ENCODE measurements around the gene ALKBH7.

ALKBH7 gene

GRCh38 chr19:6402058-6402457 is 29.5 kb downstream of the ALKBH7 start:
- no peak for DNase-seq

DNA sequence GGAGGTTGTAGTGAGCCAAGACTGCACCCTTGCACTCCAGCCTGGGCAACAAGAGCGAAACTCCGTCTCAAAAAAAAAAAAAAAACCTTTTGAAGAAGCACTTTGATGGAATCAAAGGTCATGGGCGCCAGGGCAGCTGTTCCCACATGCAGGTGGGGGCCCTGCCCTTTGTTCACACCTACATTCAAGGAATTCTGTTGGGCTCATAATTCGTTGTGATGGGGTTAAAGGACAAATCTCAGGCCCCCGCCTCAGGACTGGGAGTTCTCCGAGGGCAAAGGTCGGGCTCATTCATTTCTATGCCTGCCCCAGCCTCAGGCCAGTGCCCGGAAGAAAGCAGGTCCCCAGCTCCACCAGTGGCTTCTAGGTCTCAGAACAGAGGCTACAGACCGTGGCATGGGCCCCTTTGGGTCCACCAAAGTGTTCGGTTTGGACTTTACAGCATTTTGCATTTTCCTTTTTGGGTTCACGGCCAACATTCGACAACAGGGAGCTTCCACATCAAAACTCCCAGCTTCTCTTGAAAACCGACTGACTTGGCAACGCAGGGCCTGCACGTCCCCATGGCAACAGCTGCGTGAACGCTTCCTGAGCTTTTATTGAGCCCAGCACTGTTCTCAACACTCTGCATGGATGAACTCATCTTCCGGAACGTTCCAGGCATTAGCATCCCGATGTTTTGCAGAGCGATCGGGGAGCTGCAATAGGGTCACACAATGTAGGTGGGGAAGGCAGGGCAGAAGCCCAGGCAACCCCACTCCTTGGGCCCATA is 30.4 kb downstream of the ALKBH7 start:
- DNase-seq: no peak

- DNase-seq: no peak
These were observed 33.8 kb downstream of the ALKBH7 start for GRCh38 chr19:6406401-6406800.

GRCh38 chr19:6409346-6409745 is 36.8 kb downstream of the ALKBH7 start:
- no peak for DNase-seq

DNA sequence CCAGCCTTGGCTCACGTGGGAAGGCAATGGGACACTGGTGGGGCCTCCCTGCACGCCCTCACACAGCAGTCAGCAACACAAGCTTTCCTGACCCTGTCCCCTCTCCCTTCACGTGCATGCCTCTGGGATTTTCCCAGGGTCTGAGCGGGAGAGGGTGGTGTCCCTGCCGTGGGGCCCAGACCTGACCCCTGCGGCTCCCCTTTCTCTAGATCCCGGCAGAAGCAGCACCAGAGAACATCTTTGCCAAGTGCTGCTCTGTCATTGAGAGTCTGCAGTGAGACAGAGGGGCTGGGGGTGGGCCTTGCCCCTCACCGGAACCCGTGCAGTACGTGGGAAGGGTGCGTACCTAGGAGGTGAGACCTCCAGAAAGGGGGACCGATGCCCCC is 39.5 kb downstream of the ALKBH7 start:
- DNase-seq: no peak

DNA sequence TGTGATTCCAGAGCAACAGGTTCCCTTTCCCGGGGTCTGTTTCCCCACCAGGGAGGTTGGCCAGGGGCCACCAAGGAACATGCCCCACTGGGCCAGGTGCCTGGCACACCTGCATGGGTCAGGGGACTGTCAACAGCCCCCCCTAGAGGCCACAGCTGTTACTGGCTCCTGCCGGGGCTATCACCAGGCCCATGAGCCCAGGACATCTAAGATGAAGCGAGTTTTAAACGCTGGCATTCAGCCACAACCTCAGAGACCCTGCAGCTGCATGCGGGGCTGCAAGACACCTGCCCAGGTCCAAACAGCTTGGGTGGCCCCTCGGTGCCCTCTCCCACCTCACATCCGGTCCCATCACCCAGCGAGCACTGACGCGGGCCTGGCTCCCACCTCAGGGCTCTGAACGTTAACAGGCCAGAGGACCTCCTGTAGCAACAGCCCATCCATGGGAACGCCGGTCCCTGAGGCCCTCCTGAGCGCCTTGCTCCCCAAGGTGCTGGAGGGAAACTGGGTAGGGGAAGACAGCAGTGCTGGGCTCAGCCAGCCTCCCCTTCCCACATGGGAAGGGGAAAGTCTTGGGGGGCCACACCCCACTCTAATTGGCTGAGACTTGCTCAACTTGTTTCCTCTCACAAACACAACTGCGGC is 40.0 kb downstream of the ALKBH7 start:
- DNase-seq: peak; percentile 50

DNA sequence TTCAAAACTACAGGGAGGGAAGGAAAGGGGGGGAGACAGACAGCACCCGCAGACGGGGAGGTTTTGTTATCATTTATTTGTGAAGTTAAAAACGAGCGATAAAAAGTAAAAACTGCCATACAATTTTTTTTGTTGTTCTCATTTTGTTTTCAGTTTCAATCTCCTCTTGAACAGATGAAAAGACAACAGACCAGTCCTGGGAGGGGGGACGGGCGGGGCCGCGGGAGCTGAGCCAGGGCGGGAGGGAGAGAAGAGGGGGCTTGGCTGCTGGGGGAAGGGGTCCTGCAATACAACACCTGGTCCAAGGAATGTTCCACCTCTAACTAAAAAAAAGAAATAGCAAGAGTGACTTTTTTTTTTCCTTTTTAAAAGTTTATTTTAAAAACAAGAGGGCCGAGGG is 40.7 kb downstream of the ALKBH7 start:
- DNase-seq: no peak

- no peak for DNase-seq
These were observed 41.4 kb downstream of the ALKBH7 start for GRCh38 chr19:6413721-6414643.

- no peak for DNase-seq
These were observed 42.4 kb downstream of the ALKBH7 start for GRCh38 chr19:6414793-6415590.

GRCh38 chr19:6415591-6416190 is 43.1 kb downstream of the ALKBH7 start:
- DNase-seq: no peak

DNA sequence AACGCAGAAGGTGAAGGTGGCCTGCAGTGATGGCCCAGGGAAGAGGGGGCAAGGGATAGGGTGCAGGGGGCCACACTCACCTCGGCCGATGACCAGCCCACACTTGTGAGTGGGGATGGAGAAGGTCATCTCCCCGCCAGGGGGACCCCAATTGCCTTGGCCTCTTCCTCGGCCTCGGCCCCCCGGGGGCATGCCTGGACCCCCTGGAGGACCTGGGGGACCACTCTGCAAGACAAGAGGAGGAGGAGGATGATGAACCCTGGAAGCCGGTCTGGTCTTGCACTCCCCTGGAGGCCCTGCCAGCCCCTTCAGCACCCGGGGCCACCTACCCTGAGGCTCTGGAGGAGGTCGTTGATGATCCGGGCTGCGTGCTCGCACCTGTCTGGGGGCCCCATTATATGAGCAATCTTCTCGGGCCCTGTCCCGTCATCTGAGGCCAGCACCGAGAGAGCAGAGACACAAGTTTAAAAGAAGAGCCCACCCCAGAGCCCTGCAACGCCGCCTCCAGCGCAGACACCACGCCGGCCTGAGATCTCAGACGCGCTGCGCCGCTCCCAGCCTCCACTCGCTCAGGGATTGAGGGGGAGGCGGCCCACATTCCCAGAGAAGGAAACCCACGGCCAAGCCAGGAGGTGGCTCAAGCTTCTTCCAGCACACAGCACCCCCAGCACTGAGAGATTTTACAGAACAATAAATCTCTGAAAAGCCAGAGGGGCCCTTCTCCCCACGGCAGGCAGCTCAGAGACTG is 44.2 kb downstream of the ALKBH7 start:
- DNase-seq: no peak

- no peak for DNase-seq
These were observed 45.3 kb downstream of the ALKBH7 start for GRCh38 chr19:6417713-6418561.

DNA sequence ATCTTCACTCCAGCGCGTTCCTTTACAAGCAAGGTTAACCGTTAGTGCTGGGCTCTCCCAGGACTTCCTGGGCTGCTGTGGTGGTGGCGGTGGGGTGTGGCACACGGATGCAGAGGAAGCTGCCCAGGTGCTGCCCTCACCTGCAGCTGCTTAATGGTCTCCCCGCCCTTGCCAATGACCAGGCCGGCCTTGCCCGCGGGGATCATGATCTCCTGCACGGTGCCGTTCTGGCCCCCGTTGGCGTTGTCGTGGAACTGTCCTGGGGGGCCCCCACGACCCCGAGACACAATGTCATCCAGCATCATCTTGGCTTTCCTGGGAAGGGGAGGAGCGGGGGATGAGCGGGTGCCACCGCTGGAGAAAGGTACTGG is 46.0 kb downstream of the ALKBH7 start:
- DNase-seq: no peak

DNA sequence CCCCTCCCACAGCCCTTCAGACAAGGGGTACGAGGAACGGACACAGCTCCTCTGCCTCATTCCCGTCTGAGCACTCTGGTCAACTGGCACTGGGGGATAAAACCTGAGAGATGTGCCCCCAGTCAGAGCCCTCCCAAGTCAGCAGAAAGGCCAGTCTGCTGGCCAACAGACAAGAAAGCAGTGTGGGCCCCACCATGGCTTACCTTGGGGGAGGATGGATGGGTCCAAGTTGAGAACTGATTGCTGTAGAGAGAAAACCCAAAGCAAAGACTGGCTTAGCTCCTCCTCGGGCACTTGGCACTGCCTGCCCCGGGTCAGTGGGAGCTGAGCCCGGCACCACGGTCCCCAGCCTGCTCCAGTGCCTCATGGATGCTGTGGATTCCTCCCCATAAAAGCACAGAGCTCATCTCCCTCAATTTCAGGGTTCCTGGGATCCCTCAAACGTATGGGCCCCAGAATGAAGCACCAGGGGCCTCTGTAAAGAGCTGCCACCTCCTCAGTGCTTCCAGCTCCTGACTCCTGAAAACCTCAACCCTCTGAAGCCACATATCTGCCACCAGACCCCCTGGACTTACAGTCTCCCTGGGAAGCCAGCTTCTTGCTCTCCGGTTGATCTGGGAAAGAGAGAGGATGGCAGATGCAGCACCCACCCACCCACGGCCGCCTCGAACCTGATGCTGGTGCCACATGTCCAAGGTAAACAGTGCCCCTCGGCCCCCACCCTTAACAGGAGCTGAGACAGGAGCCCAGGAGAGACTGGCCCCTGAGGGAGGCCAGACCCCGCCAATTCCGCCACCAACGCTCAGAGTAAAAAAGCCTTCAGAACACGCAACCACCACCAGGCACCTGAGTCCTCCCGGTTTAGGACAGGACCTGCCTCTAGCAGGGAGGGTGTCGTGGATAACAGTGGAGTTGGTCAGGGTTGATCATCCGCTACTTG is 48.8 kb downstream of the ALKBH7 start:
- no peak for DNase-seq

DNA sequence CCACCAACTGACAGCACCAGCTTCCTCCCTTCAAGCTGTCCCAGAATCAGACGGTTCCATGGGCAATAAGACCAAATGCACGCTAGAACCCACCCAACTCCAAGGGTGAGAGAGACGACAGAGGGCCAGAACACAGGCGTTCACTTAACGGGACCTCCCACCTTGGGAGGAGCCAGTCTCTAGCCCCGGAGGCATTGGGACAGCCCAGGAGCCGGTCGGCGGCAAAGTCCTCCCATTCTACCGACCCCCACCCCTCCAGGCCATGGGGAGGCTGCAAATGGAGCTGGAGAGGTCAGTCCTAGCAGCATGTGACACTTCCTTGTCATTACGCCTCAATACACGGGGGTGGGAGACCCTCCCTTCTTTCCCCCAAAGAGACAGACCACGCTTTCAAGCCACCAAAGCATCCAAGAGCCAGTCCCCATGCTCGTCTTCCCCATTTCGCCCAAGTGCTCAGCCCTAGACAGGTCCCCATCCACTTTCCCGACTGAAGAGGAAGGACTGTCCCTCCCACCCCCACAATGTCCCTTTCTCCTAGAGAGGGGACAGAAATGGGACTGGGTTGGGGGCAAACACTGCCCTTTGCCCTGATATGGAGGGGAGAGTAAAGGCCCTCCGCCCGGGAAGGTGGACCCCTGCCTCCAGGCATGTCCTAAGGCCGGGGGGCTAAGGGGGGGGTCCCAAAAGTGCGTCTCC is 51.1 kb downstream of the ALKBH7 start:
- DNase-seq: peak; percentile 49

DNA sequence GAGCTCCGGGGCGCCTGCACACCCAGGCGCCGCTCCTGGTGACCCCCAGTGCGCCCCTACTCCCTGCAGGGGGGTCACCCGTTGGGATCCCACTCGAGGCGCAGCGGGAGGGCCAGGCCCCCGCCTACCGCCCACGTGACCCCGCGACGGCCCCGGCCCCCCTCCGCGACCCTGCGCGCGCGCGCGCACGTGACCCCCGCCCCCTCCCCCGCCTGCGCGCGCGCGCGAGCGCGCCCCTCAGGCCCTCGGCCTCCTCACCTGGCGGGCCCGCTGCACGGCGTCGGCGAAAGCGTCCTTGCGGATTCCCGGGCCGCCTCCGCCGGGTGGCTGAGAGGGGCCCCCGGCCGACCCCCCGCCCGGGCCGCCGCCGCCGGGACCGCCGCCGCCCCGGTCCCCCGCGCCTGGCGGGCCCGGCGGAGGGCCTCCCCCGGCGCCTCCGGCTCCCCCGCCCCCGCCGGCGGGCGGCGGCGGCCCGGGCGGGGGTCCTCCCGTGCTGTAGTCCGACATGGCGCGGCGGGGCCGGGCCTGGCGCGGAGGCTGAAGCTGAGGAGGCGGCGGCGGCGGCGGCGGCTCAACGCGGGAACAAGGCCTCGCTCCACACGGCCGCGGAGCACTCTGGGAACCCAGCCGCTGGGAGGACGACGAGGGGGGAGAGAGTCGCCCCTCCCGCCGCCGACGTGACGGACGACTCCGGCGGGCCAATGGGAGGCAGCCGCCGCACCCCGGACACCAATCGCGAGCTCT is 51.8 kb downstream of the ALKBH7 start, which contains the start of gene KHSRP:
KHSRP (minus strand) TSS at position 617 of the 744 bp plus-strand sequence; CDS start at position 507, 110 bp downstream.
- peak; percentile 39 for DNase-seq

Data from activated naive CD4-positive, alpha-beta T cell treated with Interleukin-2 at 50 U/mL for 16 hours (primary cell).